Stimulated activated CD8-positive, alpha-beta memory T cell treated with anti-CD3 and anti-CD28 coated beads, Interleukin-7, amount 100 ng/mL, for 48 hours (primary cell): Measurements from ENCODE around the gene CTRL.

ENCODE experiments used
- DNase-seq, 2 donors: peaks; one replicate each; pipeline ENCODE4 v3.0.0-alpha.2; 2020; ENCODE audit warnings: low read depth in 1 of 2; ENCODE audit errors: extremely low read depth in 1 of 2

The CTRL gene

DNA sequence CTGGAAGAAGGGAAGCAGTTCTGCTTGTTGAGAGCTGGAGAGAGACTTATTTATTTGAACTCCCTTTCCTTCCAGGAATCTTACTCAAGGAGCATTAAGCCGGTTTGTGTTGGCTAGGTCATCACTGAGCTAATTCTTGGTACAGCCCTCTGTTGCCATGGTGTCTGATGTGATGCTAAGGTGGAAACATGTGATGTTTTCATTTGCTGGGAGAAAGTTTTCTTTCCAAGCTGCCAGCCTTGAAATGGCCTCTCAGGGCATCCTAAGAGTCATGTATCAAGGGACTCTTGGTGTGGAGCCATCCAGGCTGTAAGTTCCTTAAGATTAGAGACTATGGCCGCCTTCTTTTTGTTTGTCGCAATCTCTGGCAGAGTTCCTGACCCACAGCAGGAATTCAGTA lies 34.4 kb downstream of the CTRL start:
- DNase-seq = no peak

DNA sequence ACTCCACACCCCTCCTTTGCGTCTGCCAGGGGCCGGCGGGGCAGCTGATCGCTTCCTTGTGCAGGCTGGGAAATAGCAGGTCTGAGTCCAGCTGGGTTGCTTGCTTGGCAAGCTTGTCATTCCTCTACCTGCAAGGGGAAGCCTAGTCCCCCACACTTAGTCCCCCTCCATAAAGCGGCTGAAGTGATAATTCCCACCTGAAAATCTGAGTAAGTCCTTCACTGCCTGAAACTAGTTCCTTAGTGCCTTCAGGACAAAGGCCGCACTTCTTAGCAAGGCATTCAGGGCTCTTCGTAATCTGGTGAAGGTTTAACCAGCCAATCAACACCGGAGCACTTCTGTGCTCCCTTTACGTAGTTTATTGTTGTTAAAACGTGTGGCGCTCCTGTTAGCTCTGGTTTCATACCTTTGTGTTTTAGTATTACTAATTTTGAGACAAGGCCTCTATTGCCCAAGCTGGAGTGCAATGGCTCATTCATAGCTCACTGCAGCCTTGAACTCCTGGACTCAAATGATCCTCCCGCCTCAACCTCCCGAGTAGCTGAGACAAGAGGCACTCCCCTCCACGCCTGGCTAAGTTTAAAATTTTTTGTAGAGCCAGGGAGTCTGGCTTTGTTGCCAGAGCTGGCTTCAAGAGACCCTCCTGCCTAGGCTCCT lies 37.8 kb downstream of the CTRL start:
- no peak for DNase-seq

DNA sequence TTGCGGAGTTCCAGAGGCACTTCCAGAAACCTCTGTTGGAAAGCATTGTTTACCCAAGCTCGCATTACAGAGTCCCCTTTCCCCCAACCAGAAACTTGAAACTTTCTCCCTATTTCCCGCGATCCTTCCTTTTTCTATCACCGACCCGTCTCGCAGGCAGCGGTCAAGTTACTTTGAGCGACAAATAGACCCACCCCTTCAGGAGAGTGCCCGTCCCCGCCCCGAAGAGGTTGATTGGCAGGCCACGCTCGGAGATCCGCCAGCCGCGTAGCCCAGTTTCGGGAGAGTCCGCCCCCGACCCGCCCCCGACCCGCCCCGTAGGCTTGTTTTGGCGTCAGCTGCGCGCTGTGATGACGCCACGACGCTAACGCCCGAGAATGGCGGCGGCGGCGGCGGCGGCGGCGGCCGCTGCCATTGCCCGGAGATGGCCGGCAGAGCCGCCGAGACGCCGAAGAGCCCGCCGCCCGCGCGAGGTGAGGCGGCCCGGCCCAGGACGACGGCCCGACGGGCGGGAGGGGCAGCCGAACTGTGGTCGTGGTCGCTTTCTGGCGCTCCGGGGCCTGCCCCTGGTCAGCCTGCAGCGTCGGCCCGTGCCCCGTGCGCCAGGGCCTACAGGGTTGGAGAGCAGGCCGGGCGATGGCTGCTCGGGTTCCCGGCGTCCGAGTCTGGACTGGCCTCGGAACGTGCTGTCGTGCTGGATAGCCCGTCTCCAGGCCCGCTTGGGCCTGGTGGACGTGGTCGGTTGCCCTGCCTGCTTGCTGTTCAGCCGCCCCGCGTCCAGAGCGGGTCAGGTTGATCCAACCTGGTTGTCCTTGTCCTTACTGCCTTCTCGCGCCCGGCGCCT lies 38.5 kb downstream of the CTRL start, which contains the start of gene PSKH1:
Gene PSKH1 (plus strand): TSS at position 356 of the 844 bp plus-strand sequence. CDS start 15,496 bp downstream, outside the sequence.
- DNase-seq = peak; percentile 87 to 94

DNA sequence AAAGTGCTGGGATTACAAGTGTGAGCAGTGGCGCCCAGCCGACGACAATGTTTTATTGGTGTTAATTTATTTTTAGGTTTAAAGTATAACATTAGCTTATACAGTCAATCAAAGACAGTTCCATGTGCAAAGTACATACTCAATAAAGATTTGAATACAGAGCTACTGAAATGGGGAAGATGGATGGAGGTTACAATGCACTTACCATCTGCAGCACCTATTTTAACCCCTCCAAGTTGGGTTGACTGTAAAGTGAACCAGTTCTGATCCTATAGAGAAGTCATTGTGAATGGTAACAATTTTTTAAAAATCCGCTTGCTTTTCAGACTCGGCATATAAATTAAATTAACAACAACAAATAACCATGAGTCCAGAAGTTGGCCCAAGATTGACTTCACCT lies 39.3 kb downstream of the CTRL start:
- DNase-seq = no peak

DNA sequence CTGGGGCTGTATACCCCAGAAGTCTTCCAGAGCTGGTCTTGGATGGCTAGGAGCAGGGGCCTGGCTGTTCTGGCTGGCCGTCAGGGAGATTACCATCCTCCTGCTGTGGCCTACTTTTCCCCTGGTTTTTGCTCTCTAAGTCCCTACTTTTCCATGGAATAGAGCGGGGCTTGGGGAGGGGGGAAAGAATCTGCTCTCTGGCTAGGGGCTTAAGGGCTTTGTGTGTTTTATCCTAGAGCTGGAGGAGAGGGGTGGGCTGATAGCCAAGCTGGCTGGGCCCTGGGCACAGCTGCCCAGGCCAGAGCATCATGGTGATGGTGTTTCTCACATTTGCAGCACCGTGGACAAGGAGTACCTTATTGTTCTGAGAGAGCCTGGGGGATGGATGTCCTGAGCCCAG lies 43.3 kb downstream of the CTRL start:
- no peak for DNase-seq

DNA sequence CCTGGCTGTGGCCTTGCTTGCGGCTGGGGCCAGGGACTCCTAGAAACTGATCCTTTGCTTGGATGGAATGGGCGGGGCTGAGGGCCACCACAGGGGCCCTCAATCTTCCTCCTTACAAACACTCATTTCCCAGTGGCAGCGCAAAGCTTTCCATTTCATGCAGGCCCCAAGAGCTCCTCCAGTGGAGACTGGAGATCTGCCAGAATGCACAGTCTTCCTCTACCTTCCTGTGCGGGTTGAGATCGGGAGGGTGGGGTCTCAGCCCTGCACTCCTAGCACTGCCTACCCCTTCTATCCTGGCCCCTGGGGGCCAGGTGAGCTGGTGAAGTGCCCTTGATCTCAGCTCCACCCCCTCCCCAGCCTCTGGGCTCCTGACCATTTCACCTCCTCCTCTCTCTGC lies 45.3 kb downstream of the CTRL start:
- no peak for DNase-seq

DNA sequence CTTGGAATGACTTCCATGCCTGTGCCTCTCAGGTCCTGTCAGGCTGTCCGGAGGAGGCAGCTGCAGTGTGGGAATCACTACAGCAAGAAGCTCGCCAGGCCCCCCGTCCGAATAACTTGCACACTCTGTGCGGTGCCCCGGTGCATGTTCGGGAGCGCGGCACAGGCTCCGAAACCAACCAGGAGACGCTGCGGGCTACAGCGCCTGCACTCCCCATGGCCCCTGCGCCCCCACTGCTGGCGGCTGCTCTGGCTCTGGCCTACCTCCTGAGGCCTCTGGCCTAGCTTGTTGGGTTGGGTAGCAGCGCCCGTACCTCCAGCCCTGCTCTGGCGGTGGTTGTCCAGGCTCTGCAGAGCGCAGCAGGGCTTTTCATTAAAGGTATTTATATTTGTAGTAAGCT lies 45.7 kb downstream of the CTRL start:
- DNase-seq = no peak

DNA sequence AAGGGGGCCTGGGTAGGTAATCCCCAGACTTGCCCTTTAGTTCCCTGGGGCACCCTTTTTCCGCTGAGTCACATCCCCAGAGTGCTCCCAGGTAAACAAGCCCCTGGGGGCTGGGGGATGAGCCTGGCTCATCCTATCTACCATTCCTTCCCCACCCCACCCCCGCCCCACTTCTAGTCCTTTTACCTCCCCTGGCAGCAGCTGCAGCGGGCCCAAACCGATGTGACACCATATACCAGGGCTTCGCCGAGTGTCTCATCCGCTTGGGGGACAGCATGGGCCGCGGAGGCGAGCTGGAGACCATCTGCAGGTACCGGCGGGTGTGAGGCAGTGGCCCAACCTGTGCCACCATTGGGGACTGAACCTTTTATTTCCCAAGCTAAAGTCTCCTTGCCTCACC lies 46.1 kb downstream of the CTRL start:
- no peak for DNase-seq

DNA sequence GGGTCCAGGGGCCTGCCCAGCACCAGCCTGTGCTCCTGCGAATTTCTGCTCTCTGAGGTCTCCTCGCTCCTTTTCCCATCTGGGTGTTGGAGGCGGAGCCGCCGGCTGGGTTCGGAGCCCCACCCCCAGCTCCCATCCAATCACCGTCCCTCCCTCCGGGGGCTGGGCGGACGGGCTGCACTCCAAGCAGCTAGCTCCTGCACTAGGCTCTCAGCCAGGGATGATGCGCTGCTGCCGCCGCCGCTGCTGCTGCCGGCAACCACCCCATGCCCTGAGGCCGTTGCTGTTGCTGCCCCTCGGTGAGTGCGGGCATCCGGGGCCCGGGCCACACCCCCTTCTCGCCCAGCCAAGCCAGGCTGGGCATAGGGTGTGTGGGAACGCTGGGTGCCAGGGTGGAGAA lies 47.0 kb downstream of the CTRL start, which contains the start of gene NRN1L:
Gene NRN1L (plus strand): TSS at position 202 of the 400 bp plus-strand sequence. CDS start 19 bp downstream, at position 221.
- no peak for DNase-seq

DNA sequence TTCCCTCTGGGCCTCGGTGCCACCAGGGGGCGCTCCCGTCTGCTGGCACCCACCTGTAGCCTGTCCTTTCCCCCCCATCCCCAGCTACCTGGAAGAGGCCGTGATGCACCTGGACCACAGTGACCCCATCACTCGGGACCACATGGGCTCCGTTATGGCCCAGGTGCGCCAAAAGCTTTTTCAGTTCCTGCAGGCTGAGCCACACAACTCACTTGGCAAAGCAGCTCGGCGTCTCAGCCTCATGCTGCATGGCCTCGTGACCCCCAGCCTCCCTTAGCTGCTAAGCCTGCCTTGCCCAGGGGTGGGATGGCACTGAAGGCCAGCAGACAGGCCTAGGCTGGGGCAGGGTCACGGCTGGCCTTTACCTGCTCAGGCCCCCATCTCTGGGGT lies 47.8 kb downstream of the CTRL start:
- peak; percentile 42 to 43 for DNase-seq

DNA sequence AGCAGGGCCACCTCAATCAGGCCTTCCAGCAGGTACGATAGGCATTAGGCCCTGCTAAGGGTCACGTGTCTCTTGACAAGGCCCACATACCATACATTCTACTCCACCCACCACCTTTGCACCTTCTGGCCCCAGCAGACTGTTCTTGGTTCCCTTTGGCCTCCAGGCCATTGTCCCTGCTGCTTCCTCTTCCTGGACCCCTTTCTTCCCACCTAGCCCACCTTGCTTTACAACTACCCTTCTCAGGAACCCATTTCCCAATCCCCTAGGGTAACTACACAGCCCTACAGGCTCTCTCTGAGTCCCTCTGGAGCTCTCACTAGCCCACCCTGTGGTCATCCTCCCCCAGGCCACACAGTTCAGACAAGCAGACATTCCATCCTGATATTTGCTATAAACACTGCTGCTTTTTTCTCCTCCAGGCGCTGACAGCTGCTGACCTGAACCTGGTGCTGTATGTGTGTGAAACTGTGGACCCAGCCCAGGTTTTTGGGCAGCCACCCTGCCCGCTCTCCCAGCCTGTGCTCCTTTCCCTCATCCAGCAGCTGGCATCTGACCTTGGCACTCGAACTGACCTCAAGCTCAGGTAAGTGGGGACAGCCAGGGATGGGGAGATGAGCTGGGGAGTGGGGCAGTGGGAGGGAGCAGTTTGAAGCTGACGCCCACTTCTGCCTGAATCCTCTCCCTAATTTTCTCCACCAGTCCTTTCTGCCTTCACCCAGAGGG lies 48.4 kb downstream of the CTRL start:
- DNase-seq = no peak

DNA sequence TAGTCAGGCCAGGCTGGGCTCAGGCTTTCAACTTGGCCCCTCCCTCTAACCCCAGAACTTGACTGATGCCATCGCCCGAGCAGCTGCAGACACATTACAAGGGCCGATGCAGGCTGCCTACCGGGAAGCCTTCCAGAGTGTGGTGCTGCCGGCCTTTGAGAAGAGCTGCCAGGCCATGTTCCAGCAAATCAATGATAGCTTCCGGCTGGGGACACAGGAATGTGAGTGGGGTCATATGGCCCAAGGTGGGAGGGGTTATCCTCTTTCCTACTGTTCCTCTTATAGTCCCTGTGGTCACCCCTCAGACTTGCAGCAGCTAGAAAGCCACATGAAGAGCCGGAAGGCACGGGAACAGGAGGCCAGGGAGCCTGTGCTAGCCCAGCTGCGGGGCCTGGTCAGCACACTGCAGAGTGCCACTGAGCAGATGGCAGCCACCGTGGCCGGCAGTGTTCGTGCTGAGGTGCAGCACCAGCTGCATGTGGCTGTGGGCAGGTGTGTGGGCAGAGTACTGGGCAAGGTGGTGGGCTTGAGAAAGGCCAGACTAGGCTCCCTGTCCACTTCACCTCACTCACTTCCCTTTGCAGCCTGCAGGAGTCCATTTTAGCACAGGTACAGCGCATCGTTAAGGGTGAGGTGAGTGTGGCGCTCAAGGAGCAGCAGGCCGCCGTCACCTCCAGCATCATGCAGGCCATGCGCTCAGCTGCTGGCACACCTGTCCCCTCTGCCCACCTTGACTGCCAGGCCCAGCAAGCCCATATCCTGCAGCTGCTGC lies 49.1 kb downstream of the CTRL start:
- DNase-seq = no peak

DNA sequence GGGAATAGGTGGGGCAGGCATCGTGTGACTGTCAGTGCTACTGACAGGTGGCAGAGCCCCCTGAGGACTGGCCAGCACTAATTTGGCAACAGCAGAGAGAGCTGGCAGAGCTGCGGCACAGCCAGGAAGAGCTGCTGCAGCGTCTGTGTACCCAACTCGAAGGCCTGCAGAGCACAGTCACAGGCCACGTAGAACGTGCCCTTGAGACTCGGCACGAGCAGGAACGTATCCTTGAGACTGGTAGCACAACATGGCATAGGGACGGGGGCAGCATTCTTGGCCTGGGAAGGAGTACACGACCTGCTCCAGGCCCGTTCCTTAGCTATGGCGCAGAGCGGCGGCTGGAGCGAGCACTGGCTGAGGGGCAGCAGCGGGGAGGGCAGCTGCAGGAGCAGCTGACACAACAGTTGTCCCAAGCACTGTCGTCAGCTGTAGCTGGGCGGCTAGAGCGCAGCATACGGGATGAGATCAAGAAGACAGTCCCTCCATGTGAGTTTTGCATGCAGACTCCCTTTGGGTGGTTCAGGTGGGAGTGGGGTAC lies 50.0 kb downstream of the CTRL start:
- no peak for DNase-seq

DNA sequence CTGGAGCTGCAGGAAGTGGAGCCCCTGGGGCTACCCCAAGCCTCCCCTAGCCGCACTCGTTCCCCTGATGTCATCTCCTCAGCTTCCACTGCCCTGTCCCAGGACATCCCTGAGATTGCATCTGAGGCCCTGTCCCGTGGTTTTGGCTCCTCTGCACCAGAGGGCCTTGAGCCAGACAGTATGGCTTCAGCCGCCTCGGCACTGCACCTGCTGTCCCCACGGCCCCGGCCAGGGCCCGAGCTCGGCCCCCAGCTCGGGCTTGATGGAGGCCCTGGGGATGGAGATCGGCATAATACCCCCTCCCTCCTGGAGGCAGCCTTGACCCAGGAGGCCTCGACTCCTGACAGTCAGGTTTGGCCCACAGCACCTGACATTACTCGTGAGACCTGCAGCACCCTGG lies 51.1 kb downstream of the CTRL start:
- no peak for DNase-seq

DNA sequence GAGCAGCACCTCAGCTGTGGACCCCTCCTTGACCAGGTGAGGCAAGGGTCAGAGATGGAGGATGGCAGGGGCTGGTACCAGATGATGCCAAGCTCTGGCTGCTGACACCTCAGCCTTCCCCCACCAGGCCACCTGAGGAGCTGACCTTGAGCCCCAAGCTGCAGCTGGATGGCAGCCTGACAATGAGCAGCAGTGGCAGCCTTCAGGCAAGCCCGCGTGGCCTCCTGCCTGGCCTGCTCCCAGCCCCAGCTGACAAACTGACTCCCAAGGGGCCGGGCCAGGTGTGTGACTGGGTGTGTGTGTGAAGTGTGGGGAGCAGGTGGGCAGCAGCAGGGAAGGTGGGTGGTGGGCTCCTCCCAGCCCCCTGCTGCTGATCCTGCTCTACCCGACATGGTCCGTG lies 51.7 kb downstream of the CTRL start:
- DNase-seq = no peak
